ENCODE results near the gene NPDC1.
A peak's percentile ranks its signal among the peaks of the same experiment; 100 is the strongest.

NPDC1 gene

GRCh38 chr9:137028263-137029057 is 17.5 kb downstream of the NPDC1 start:
- peak in 44 of 56 donors; percentile 21 to 84 (median 61) for DNase-seq

- DNase-seq, result peak in 10 of 56 donors; percentile 16 to 68 (median 50)
Measured at GRCh38 chr9:137027369-137028262, 18.4 kb downstream of the NPDC1 start, which contains the start of gene ABCA2. Gene ABCA2 (minus strand): TSS chr9:137028237. CDS start chr9:137028140, 97 bp downstream.

GRCh38 chr9:137026828-137027227 is 19.1 kb downstream of the NPDC1 start:
- DNase-seq, result peak in 6 of 56 donors; percentile 24 to 60 (median 50)

- peak in 2 of 56 donors; percentile 51 for DNase-seq
Measured at GRCh38 chr9:137026384-137026783, 19.6 kb downstream of the NPDC1 start.

- DNase-seq, result peak; percentile 73 to 100 (median 97)
Measured at GRCh38 chr9:137025517-137025966, 20.4 kb downstream of the NPDC1 start.

GRCh38 chr9:137023583-137023991 is 22.4 kb downstream of the NPDC1 start:
- peak in 35 of 56 donors; percentile 23 to 78 (median 51) for DNase-seq

- DNase-seq, result peak in 1 of 56 donors; percentile 60
Measured at GRCh38 chr9:137023157-137023556, 22.8 kb downstream of the NPDC1 start.

- DNase-seq, result no peak
Measured at GRCh38 chr9:137022662-137023008, 23.3 kb downstream of the NPDC1 start.

- peak in 53 of 56 donors; percentile 24 to 97 (median 80) for DNase-seq
Measured at GRCh38 chr9:137021979-137022661, 23.9 kb downstream of the NPDC1 start.

- no peak for DNase-seq
Measured at GRCh38 chr9:137021568-137021978, 24.4 kb downstream of the NPDC1 start.

GRCh38 chr9:137020771-137021567 is 25.0 kb downstream of the NPDC1 start:
- DNase-seq, result no peak

- DNase-seq, result no peak
Measured at GRCh38 chr9:137019891-137020683, 25.9 kb downstream of the NPDC1 start.

GRCh38 chr9:137018761-137019559 is 27.0 kb downstream of the NPDC1 start:
- no peak for DNase-seq

GRCh38 chr9:137017791-137018497 is 28.0 kb downstream of the NPDC1 start:
- DNase-seq, result no peak

GRCh38 chr9:137017071-137017470 is 28.9 kb downstream of the NPDC1 start:
- no peak for DNase-seq

GRCh38 chr9:137016436-137016835 is 29.5 kb downstream of the NPDC1 start:
- DNase-seq, result no peak

- no peak for DNase-seq
Measured at GRCh38 chr9:137015976-137016375, 30.0 kb downstream of the NPDC1 start.

- no peak for DNase-seq
Measured at GRCh38 chr9:137015540-137015930, 30.4 kb downstream of the NPDC1 start.
